ENCODE results near the gene FKBP5.
"Not testable (repeated sequence)": the region's sequence is repeated elsewhere in the genome, so short reads cannot be mapped to it uniquely, and the experiment has no call there.

The FKBP5 gene

DNA sequence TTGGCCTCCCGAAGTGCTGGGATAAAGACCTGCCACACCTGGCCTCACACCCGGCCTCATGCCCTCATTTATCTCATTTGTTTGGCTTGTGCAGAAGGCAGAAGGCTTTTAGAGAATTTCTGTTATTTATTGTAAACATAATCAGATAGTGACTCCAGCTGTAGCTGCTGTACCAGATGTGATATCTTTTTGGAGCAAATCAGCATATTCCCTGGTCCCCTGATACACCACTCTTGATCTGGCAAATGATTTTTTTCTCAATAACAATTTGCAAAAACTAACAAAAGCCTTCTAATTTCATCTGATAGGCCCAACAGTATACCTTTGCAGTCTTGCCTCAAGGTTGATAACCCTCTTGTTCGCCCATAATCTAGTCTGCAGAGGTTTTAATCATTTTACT lies 149.5 kb downstream of the FKBP5 start:
- no peak for DNase-seq (ENCODE audit: low read depth)

DNA sequence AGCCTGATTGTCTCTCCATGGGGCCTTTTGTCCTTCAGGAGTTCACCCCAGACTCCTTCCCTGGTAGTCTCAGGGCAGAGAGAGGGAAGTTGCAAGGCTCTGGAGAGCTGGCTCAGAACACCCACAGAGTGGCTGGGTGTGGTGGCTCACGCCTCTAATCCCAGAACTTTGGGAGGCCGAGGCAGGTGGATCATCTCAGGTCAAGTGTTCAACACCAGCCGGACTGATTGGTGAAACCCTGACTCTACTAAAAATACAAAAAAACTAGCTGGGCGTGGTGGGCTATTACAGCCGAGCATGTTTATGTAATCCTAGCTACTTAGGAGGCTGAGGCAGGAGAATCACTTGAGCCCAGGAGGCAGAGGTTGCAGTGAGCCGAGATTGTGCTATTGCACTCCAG lies 152.9 kb downstream of the FKBP5 start:
- not testable (repeated sequence) for DNase-seq (ENCODE audit: low read depth)

DNA sequence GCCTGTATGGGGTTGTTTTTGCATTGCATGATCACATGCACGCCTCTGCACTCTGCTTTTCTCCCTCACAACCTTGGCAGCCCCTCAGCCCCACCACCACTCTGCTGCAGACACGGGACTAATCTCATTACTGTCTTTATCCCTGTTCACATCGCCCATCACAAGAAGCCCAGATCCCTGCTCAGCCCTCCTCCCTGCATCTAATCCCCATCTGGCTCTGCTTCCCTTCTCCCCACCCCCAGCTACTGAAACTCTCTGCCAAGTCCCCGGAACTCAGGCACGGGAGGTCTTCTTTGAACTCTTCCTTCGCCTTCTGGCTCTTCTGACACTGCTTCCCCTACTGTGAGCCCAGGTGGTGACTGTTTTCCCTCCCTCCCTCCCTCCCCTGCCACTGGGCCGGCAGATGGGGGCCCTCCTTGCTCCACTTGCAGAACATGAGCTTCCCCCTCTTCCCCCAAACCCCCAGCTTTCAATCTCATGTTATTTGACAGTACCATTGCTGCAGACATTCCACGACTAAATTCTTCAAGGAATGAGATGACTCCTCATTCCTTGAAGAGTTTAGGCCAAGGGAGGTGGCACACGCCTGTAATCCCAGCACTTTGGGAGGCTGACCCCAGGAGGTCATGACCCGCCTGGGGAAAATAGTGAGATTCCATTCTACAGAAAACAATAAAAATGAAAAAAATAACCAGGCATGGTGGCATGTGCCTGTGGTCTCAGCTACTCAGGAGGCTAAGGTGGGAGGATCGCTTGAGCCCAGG lies 154.1 kb downstream of the FKBP5 start:
- peak; percentile 40 for DNase-seq (ENCODE audit: low read depth)

GRCh38 chr6:35533981-35534380 lies 154.7 kb downstream of the FKBP5 start:
- no peak for DNase-seq (ENCODE audit: low read depth)

DNA sequence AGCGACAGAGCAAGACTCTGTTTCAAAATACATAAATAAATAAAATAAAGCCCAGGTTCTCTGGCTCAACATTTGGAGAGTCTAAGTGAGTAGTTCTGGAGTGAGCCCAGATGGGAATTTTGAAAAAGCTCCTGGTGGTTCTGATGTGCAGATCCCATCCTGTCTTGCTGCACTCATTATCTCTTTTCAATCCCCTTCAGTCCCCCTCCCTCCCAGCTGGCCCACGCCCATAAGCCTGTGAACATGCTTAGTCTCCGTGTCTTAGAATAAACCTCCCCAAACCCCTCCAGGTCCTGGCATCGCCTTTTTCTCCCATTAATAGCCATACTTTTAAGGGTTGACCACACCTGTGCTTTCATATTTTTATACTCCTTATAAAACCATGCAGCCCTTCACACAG lies 156.6 kb downstream of the FKBP5 start:
- no peak for DNase-seq (ENCODE audit: low read depth)

DNA sequence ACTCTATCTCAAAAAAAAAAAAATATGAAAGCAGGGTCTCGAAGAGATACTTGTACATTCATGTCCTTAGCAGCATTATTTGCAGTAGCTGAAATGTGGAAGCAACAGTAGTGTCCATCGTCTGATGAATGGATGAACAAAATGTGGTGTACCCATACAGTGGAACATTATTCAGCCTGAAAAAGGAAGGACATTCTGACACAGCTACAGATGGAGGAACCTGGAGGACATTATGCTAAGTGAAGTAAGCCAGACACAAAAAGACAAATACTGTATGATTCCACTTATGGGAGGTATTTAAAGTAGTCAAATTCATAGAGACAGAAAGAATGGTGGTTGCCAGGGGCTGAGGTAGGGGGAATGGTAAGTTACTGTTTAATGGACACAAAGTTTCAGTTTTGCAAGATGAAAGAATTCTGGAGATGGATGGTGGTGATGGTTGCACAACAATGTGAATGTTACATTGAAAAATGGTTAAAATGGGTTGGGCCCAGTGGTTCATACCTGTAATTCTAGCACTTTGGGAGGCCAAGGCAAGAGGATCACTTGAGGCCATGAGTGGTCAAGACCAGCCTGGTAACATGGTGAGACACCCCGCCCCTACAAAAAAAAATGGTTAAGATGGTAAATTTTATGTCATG lies 164.2 kb downstream of the FKBP5 start:
- no peak for DNase-seq (ENCODE audit: low read depth)
